ENCODE results near the gene INSYN2B.

GRCh38 chr5:169989365-169989764 lies 9.1 kb upstream of the INSYN2B start:
- TF ChIP-seq CTCF (IDR thresholded peaks at IDR 0.05) (no peak), EZH2 (IDR thresholded peaks at IDR 0.05; ENCODE audit: borderline replicate concordance, insufficient read depth, low read depth, low read length, poor library complexity, severe bottlenecking) (no peak)

All from B cell (primary cell).